Skeletal muscle cell (primary cell): Measurements from ENCODE around the gene FOXO6.

Experiments
- DNase-seq: peaks from one replicate; pipeline ENCODE4 v3.0.0-alpha.2; 2010; ENCODE audit warnings: low read depth
- H3K4me3 ChIP-seq: 2 replicates; pipeline ENCODE4 v1.5.1; 2011; ENCODE audit warnings: low read depth, mild to moderate bottlenecking, control low read depth, low read length, moderate library complexity

FOXO6 gene

GRCh38 chr1:41360786-41361494 is at the start of gene FOXO6:
FOXO6 (plus strand) TSS chr1:41361434.
- H3K4me3 ChIP-seq, result peak within 1 kb of the TSS; percentile 47
- peak; percentile 82 for DNase-seq

GRCh38 chr1:41312991-41313645 is 48.1 kb upstream of the FOXO6 start:
- no peak overlapping the region for H3K4me3 ChIP-seq
- no peak for DNase-seq

- DNase-seq, result no peak
- no peak overlapping the region for H3K4me3 ChIP-seq
Observed at GRCh38 chr1:41313661-41314131, 47.5 kb upstream of the FOXO6 start.

GRCh38 chr1:41314376-41315145 is 46.7 kb upstream of the FOXO6 start:
- H3K4me3 ChIP-seq, result no peak overlapping the region
- DNase-seq, result no peak

GRCh38 chr1:41315146-41315822 is 46.0 kb upstream of the FOXO6 start:
- no peak overlapping the region for H3K4me3 ChIP-seq
- no peak for DNase-seq

- H3K4me3 ChIP-seq, result no peak overlapping the region
- DNase-seq, result no peak
Observed at GRCh38 chr1:41315871-41316270, 45.4 kb upstream of the FOXO6 start.

GRCh38 chr1:41317361-41317760 is 43.9 kb upstream of the FOXO6 start:
- no peak for DNase-seq
- H3K4me3 ChIP-seq, result no peak overlapping the region

GRCh38 chr1:41318135-41318534 is 43.1 kb upstream of the FOXO6 start:
- H3K4me3 ChIP-seq, result no peak overlapping the region
- no peak for DNase-seq

- no peak for DNase-seq
- H3K4me3 ChIP-seq, result no peak overlapping the region
Observed at GRCh38 chr1:41319106-41319755, 42.0 kb upstream of the FOXO6 start.

GRCh38 chr1:41319807-41320711 is 41.2 kb upstream of the FOXO6 start:
- no peak for DNase-seq
- no peak overlapping the region for H3K4me3 ChIP-seq

GRCh38 chr1:41320895-41321676 is 40.1 kb upstream of the FOXO6 start:
- no peak overlapping the region for H3K4me3 ChIP-seq
- DNase-seq, result no peak

GRCh38 chr1:41322101-41322661 is 39.1 kb upstream of the FOXO6 start:
- DNase-seq, result no peak
- H3K4me3 ChIP-seq, result no peak overlapping the region

GRCh38 chr1:41322835-41323234 is 38.4 kb upstream of the FOXO6 start:
- DNase-seq, result no peak
- no peak overlapping the region for H3K4me3 ChIP-seq

- H3K4me3 ChIP-seq, result no peak overlapping the region
- no peak for DNase-seq
Observed at GRCh38 chr1:41323243-41323642, 38.0 kb upstream of the FOXO6 start.

- H3K4me3 ChIP-seq, result no peak overlapping the region
- no peak for DNase-seq
Observed at GRCh38 chr1:41325801-41326200, 35.4 kb upstream of the FOXO6 start.

GRCh38 chr1:41327383-41327999 is 33.7 kb upstream of the FOXO6 start:
- DNase-seq, result no peak
- H3K4me3 ChIP-seq, result no peak overlapping the region

- H3K4me3 ChIP-seq, result no peak overlapping the region
- DNase-seq, result no peak
Observed at GRCh38 chr1:41328001-41328615, 33.1 kb upstream of the FOXO6 start.
